WTC11 (cell line): ENCODE results near the gene SREK1IP1. TPM values are rescaled to one million over a fixed set of nuclear protein-coding genes. Genes with fewer than 3 reads are reported as not detected.
"Not testable (repeated sequence)": the region's sequence is repeated elsewhere in the genome, so short reads cannot be mapped to it uniquely, and the experiment has no call there.

Experiments used
- ATAC-seq: fragments of 200-7000 bp; cut with Tn5 transposase; 2 replicates; pipeline ENCODE4 v1.10.0; 2021; ENCODE audit warnings: mild to moderate bottlenecking, moderate library complexity
- CTCF ChIA-PET: fragments of 300-600 bp; sonication (Branson Sonifier 250); formaldehyde crosslinking; loops from one replicate; lab custom pipeline; 2021; ENCODE audit warnings: antibody characterized with exemption; lab: Charles Lee
- POLR2A ChIA-PET: fragments of 350-600 bp; sonication (Branson Sonifier 250); formaldehyde crosslinking; loops from one replicate; lab custom pipeline; 2021; ENCODE audit warnings: antibody characterized with exemption; lab: Charles Lee
- DNase-seq: peaks from one replicate; pipeline ENCODE4 v3.0.0; 2021; ENCODE audit warnings: low spot score
- H3K27ac Mint-ChIP-seq: 2 replicates; pipeline ENCODE4 v1.8.0; 2021; ENCODE audit warnings: mixed read lengths
- H3K27me3 Mint-ChIP-seq: 2 replicates; pipeline ENCODE4 v1.8.0; 2021; ENCODE audit warnings: low read depth, mild to moderate bottlenecking, moderate library complexity, mixed read lengths
- H3K36me3 Mint-ChIP-seq: 2 replicates; pipeline ENCODE4 v1.8.0; 2021; ENCODE audit warnings: mixed read lengths
- H3K4me1 Mint-ChIP-seq: 2 replicates; pipeline ENCODE4 v1.8.0; 2022; ENCODE audit warnings: mixed read lengths
- H3K4me3 Mint-ChIP-seq: 2 replicates; pipeline ENCODE4 v1.8.0; 2021; ENCODE audit warnings: mild to moderate bottlenecking, moderate library complexity, mixed read lengths
- H3K9me3 Mint-ChIP-seq: 2 replicates; pipeline ENCODE4 v1.8.0; 2021; ENCODE audit warnings: mixed read lengths
- ATF3 ChIP-seq: sonication (generic); formaldehyde crosslinking; conservative IDR thresholded peaks from 2 replicates; pipeline ENCODE4 v1.8.1; 2022; ENCODE audit warnings: mild to moderate bottlenecking, missing genetic modification reagents
- CREB1 ChIP-seq: sonication (generic); formaldehyde crosslinking; IDR thresholded peaks from 2 replicates; pipeline ENCODE4 v1.8.0; 2023; ENCODE audit warnings: mild to moderate bottlenecking, missing genetic modification reagents
- CREM ChIP-seq: sonication (generic); formaldehyde crosslinking; IDR thresholded peaks from 2 replicates; pipeline ENCODE4 v1.8.1; 2022; ENCODE audit warnings: mild to moderate bottlenecking, missing genetic modification reagents, moderate library complexity
- ELF4 ChIP-seq: sonication (generic); formaldehyde crosslinking; IDR thresholded peaks from 2 replicates; pipeline ENCODE4 v1.8.1; 2022; ENCODE audit warnings: low read depth, mild to moderate bottlenecking, moderate library complexity, missing genetic modification reagents
- EMX1 ChIP-seq: fragments of 250-450 bp; sonication (Bioruptor Pico); IDR thresholded peaks from 2 replicates; pipeline ENCODE4 v1.8.0; 2021; ENCODE audit warnings: mild to moderate bottlenecking
- ESRRA ChIP-seq: sonication (generic); formaldehyde crosslinking; IDR thresholded peaks from 2 replicates; pipeline ENCODE4 v1.8.1; 2022; ENCODE audit warnings: mild to moderate bottlenecking, missing genetic modification reagents, borderline replicate concordance
- FOXP4 ChIP-seq: sonication (generic); formaldehyde crosslinking; IDR thresholded peaks from 2 replicates; pipeline ENCODE4 v1.8.0; 2022; ENCODE audit warnings: mild to moderate bottlenecking, missing genetic modification reagents
- IRF1 ChIP-seq: sonication (generic); formaldehyde crosslinking; IDR thresholded peaks from 2 replicates; pipeline ENCODE4 v1.8.0; 2023; ENCODE audit warnings: missing genetic modification reagents
- JUN ChIP-seq: sonication (generic); formaldehyde crosslinking; IDR thresholded peaks from 2 replicates; pipeline ENCODE4 v1.8.0; 2023; ENCODE audit warnings: mild to moderate bottlenecking, missing genetic modification reagents
- MLX ChIP-seq: sonication (generic); formaldehyde crosslinking; IDR thresholded peaks from 2 replicates; pipeline ENCODE4 v1.8.1; 2023; ENCODE audit warnings: mild to moderate bottlenecking, missing genetic modification reagents, moderate library complexity
- NFE2L1 ChIP-seq: sonication (generic); formaldehyde crosslinking; IDR thresholded peaks from 2 replicates; pipeline ENCODE4 v1.8.1; 2023; ENCODE audit warnings: missing genetic modification reagents
- NR1H2 ChIP-seq: sonication (generic); formaldehyde crosslinking; IDR thresholded peaks from 2 replicates; pipeline ENCODE4 v1.9.0; 2021; ENCODE audit warnings: mild to moderate bottlenecking, moderate library complexity, missing genetic modification reagents
- PREB ChIP-seq: sonication (generic); formaldehyde crosslinking; IDR thresholded peaks from 2 replicates; pipeline ENCODE4 v1.8.1; 2022; ENCODE audit warnings: mild to moderate bottlenecking, missing genetic modification reagents, moderate library complexity, borderline replicate concordance
- STAT6 ChIP-seq: sonication (generic); formaldehyde crosslinking; conservative IDR thresholded peaks from 2 replicates; pipeline ENCODE4 v1.8.1; 2023; ENCODE audit warnings: mild to moderate bottlenecking, low read depth, missing genetic modification reagents, moderate library complexity
- TCF7 ChIP-seq: sonication (generic); formaldehyde crosslinking; IDR thresholded peaks from 2 replicates; pipeline ENCODE4 v1.8.0; 2022; ENCODE audit warnings: mild to moderate bottlenecking, low read depth, missing genetic modification reagents, moderate library complexity
- ZNF121 ChIP-seq: sonication (generic); formaldehyde crosslinking; IDR thresholded peaks from 2 replicates; pipeline ENCODE4 v1.8.0; 2023; ENCODE audit warnings: missing genetic modification reagents
- ZNF138 ChIP-seq: sonication (generic); formaldehyde crosslinking; conservative IDR thresholded peaks from 2 replicates; pipeline ENCODE4 v1.8.1; 2022; ENCODE audit warnings: mild to moderate bottlenecking, moderate library complexity, missing genetic modification reagents
- ZNF263 ChIP-seq: sonication (generic); formaldehyde crosslinking; IDR thresholded peaks from 2 replicates; pipeline ENCODE4 v1.8.1; 2022; ENCODE audit warnings: low read depth, mild to moderate bottlenecking, moderate library complexity, missing genetic modification reagents
- ZNF423 ChIP-seq: fragments of 250-450 bp; sonication (Bioruptor Pico); IDR thresholded peaks from 2 replicates; pipeline ENCODE4 v2.1.2; 2022; ENCODE audit warnings: mild to moderate bottlenecking, moderate library complexity
- total RNA-seq: library from RNA; stranded (reverse); gene quantifications from 3 replicates; pipeline ENCODE4 v1.2.3, GENCODE V29; 2021

The SREK1IP1 gene
- total RNA-seq, 1 experiment from 2014 or later, result 26.2 TPM

GRCh38 chr5:64742411-64742810 lies 26.1 kb downstream of the SREK1IP1 start:
- no peaks in the 10 kb centered on the region for H3K9me3 Mint-ChIP-seq
- no peak overlapping the region for H3K4me3 Mint-ChIP-seq
- H3K36me3 Mint-ChIP-seq, result peaks cover 13% of the 10 kb centered on the region
- ATAC-seq (no peak), DNase-seq (no peak)
- no peak for TF ChIP-seq ELF4 (CRISPR knock-in tag)
- ChIA-PET CTCF (no interaction called here), POLR2A (no interaction called here)
- H3K27ac Mint-ChIP-seq, result no peak overlapping the region
- no peaks in the 10 kb centered on the region for H3K27me3 Mint-ChIP-seq
- H3K4me1 Mint-ChIP-seq, result peaks cover 22% of the 10 kb centered on the region

- POLR2A ChIA-PET, result no interaction called here
- CTCF ChIA-PET, result no interaction called here
- H3K9me3 Mint-ChIP-seq, result no peaks in the 10 kb centered on the region
- DNase-seq, result no peak
- no peak for TF ChIP-seq ESRRA
- no peak for TF ChIP-seq ZNF138
- no peak for TF ChIP-seq CREB1
- TF ChIP-seq IRF1 (CRISPR knock-in tag), result no peak
- TF ChIP-seq PREB (CRISPR knock-in tag), result no peak
- no peak for TF ChIP-seq STAT6 (CRISPR knock-in tag)
- TF ChIP-seq ZNF423 (CRISPR knock-in tag), result no peak
- TF ChIP-seq NR1H2, result no peak
- TF ChIP-seq FOXP4 (CRISPR knock-in tag), result no peak
- no peak for TF ChIP-seq ATF3 (CRISPR knock-in tag)
- TF ChIP-seq ZNF121 (CRISPR knock-in tag), result no peak
- TF ChIP-seq NFE2L1 (CRISPR knock-in tag), result no peak
- no peak for TF ChIP-seq CREM (CRISPR knock-in tag)
- TF ChIP-seq ZNF263 (CRISPR knock-in tag), result no peak
- H3K36me3 Mint-ChIP-seq, result peaks cover 16% of the 10 kb centered on the region; the same call in 1 of the 2 replicates
- no peaks in the 10 kb centered on the region for H3K27me3 Mint-ChIP-seq
- no peak overlapping the region for H3K27ac Mint-ChIP-seq
- peaks cover 22% of the 10 kb centered on the region for H3K4me1 Mint-ChIP-seq
- no peak for ATAC-seq
- H3K4me3 Mint-ChIP-seq, result no peak overlapping the region
Measured at GRCh38 chr5:64727150-64727549, 41.3 kb downstream of the SREK1IP1 start.

GRCh38 chr5:64722588-64722987 lies 45.9 kb downstream of the SREK1IP1 start:
- ChIA-PET CTCF (interaction anchor here (1.3 kb wide), 1 partner anchor 40 kb away, joined by 4 read pairs; no protein-coding TSS in a partner anchor), POLR2A (no interaction called here)
- ATAC-seq (peak; percentile 84), DNase-seq (no peak)
- Mint-ChIP-seq H3K36me3 (peaks cover 20% of the 10 kb centered on the region), H3K9me3 (no peaks in the 10 kb centered on the region), H3K27ac (no peak overlapping the region), H3K4me1 (peaks cover 12% of the 10 kb centered on the region), H3K4me3 (no peak overlapping the region), H3K27me3 (no peaks in the 10 kb centered on the region)
- TF ChIP-seq JUN (CRISPR knock-in tag) (no peak), MLX (no peak), TCF7 (CRISPR knock-in tag) (no peak), EMX1 (CRISPR knock-in tag) (no peak)

- H3K36me3 Mint-ChIP-seq, DNase-seq, H3K27me3 Mint-ChIP-seq, ATAC-seq, POLR2A ChIA-PET, H3K9me3 Mint-ChIP-seq, CTCF ChIA-PET: not testable (repeated sequence)
- Mint-ChIP-seq H3K4me1 (peaks cover 14% of the 10 kb centered on the region), H3K27ac (0 out of 2 replicates have a peak overlapping the region, but pooled peaks have one; percentile 27), H3K4me3 (peak overlapping the region; percentile 57)
Measured at GRCh38 chr5:64714495-64714894, 54.0 kb downstream of the SREK1IP1 start.
